HG03280 (cell line): Measurements from ENCODE around the gene RSPRY1.
"Not testable (repeated sequence)": the region's sequence is repeated elsewhere in the genome, so short reads cannot be mapped to it uniquely, and the experiment has no call there.

Experiments
- ATAC-seq: cut with Tn5 transposase; IDR thresholded peaks from one replicate; pipeline ENCODE4 v1.9.1; 2021; ENCODE audit warnings: mild to moderate bottlenecking, moderate library complexity; ENCODE audit not compliant: unreplicated experiment

The RSPRY1 gene

DNA sequence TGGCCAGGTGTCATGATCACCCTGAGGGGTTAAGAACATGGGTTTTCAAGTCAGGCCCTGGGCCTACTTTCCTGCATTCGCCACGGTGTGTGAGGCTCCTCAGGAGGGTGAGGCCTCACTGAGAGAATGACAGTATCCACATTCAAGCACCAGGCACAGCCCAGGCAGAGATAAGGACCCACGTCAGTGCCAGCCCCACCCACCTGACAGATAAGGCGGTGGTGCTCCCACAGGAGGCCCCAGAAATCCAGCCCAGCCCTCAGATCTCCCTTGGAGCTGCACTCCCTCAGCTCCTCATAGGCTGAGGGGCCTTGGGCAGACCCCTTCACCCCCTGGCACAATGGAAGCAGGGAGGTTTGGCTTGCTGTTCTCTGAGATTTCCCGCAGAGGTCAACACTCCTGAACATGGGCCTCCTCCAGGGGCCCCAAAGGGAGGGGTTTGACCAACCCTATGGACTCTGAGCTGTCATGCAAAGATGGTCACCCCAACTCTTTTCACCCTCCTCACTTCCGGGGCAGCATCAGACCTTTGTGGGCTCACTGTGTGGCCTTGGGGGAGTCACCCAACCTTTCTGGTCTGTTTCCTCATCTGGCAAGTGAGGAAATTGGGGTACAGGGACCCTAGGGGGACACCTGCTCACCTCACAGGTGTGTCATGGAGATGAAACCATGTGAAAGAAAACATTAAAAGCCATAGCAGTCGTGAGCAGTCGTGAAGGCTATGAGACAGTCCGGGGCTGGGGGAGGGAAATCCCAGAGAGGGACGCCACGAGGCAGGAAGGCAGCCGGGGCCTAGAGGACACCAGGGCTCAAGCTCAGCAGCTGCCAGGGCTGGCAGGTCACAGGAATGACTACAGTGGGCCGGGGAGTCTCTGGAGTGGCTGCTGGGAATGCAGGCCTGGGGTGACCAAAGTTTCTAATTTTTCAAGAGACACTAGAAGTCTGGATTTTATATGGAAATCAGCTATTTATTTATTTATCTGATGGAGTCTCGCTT is 83.0 kb downstream of the RSPRY1 start:
- no peak for ATAC-seq

DNA sequence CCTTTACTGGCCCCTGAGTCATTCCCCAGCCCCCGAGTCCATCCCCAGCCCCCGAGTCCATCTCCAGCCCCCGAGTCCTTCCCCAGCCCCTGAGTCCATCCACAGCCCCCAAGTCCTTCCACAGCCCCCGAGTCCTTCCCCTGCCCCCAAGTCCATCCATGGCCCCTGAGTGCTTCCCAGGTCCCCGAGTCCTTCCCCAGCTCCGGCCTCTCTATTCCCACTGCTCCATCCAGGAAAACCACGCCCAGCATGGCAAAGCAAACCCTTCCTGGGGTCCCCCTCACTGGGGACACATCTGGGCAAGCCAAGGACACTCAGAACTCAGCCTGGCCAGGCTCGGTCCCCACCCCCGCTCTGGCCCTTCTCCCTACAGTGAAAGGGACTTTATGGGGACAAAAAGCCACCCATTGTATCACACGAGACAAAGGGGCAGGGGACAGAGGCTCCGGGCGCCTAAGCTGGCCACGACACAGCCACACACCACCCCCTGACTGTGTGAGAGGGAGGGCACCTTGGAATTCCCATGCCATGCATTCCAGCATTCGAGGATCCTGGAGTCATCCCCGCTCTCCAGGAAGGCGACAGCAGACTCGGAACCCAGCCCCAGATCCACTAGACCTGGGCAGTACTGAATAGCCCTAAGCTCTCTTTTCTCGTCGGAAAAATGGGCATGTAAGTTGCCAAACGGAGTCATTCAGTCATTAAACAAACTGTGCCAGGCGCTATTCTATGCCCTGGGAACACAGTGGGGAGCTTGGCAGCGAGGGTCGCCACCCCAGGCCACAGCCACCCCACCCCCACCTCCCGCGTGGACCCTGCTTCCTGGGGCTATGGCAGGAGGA is 84.3 kb downstream of the RSPRY1 start:
- ATAC-seq, result no peak

DNA sequence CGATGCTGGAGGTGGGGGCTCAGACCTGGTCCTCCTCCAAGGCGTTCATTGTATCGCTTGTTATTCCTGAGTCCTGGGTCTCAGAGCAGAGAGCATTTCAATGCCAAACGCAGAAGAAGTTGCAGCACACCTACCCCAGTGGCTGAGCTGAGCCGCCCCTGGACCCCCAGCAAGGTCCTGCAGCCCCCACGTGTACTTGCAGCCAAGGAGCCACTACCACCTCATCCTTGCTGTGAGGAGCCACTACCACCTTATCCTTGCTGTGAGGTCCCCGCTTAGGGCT is 84.9 kb downstream of the RSPRY1 start:
- ATAC-seq, result no peak

DNA sequence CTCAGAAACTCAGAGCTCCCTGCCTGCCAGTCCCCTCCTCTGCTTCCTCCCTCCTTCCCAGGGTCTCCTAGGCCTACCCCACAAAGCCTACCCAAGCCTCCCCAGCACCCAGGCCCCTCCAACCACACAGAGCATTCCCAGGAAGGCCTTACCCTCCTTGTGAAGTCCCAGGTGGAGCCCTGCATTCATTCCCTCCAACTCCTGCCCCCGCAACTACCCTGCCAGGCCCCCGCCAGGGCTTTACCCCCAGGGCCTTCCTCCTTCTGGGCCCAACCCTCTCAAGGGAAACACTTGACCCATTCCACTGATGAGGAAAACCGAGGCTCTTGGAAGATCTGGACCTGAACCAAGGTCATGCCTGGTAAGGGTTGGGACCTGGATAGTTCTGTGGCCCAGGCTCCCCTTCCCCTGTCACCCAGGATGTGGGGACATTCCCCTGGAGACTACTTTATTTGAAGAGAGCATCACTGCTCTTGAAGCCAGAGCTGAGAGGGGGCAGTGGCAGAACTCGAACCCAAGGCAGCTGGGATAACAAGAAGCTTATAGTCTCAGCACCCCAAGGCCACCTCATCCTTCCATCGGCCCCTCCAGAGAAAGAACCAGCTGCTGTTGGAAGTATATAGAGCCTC is 85.9 kb downstream of the RSPRY1 start:
- no peak for ATAC-seq

DNA sequence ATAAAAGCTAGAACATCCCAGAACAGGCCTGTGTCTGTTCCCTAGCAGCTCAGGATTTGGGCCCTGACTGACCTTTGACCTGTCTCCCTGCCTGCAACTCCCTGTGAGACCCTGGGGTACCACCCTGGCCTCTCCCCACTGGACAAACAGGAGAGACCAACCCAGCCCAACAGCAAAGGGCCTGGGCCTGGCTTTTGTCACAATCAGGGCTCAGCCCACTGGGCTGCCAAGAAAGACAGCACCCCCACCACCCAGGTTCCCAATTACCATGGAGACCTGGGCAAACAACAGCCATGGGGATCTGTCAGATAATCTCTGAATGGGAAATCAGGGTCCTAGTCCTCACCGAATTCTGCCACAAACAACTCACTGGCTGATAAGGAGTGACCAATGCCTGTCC is 87.2 kb downstream of the RSPRY1 start:
- no peak for ATAC-seq

DNA sequence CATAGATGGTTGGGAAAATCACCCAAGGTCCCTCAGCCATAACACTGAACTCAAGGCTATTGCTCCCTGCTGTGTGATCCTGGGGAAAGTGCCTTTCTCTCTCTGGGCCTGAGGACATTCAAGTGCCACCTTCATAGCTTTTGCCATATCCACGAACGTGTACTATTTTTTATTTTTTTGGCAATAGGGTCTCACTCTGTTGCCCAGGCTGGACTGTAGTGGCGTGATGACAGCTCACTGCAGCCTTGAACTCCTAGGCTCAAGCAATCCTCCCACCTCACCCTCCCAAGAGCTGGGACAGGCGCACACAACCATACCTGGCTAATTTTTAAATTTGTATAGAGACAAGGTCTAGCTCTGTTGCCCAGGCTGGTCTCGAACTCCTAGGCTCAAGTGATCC is 87.7 kb downstream of the RSPRY1 start:
- no peak for ATAC-seq

DNA sequence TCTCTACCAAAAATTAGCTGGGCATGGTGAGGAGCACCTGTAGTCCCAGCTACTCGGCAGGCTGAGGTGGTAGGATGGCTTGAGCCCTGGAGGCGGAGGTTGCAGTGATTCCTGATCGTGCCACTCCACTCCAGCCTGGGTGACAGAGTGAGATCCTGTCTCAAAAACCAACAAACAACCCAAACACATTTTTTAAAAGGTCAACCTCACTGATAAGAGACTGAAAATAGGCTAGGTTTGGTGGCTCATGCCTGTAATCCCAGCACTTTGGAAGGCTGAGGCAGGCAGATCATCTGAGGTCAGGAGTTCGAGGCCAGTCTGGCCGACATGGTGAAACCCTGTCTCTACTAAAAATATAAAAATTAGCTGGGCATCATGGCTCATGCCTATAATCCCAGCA is 89.8 kb downstream of the RSPRY1 start:
- ATAC-seq, result not testable (repeated sequence)

DNA sequence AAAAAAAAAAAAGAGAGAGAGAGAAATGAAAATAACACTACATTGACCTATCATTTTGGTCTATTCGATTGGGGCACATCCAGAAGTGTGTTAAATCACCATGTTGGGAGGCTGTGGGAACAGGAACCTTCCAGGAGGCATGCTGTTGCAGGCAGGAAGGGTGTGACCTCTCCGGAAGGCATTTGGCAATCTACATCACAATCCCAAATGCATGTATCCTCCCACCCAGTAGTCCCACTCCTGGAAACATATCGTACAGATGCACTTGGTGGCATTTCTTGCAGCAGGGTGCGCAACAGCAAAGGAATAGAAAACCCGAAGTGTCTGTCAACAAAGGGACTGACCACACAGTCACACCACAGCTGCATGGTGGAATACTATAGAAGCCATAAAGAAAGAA is 90.5 kb downstream of the RSPRY1 start:
- ATAC-seq, result no peak

DNA sequence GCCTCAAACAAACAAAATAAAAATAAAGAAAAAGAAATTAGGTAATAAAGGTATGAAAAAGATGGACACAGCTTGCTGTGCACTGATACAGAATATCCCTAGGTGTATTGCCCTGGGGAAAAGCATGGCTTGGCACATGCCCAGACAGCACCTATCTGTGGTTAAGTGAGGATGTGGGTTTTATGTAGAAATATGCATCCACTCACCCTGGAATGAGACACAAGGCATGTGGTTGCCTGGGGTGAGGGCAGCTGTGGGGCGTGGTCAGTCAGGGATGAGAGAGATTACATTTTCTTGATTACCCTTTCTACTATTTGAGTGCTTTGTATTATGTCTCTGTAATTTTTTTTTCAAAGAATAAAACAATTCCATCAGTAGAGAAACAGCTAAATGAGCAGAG is 91.5 kb downstream of the RSPRY1 start:
- ATAC-seq, result no peak

DNA sequence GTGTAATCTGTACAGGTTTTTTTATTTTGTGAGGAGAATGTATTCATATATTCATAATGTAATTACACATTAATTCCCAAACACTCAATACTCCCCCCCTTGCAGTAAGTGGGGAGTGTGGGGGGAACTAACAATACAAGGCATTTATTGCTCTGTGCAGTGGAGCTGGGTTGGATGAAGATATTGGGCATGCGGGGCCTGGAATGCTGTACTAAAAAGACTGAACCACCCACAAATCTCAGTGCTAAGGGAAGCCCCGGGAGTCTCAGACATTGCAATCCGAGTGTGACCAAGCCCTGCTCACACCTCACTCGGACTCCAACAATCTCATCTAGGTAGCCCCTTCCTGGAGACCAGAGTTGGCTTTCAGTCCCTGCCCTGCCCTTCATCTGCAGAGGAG is 92.4 kb downstream of the RSPRY1 start:
- ATAC-seq, result no peak

DNA sequence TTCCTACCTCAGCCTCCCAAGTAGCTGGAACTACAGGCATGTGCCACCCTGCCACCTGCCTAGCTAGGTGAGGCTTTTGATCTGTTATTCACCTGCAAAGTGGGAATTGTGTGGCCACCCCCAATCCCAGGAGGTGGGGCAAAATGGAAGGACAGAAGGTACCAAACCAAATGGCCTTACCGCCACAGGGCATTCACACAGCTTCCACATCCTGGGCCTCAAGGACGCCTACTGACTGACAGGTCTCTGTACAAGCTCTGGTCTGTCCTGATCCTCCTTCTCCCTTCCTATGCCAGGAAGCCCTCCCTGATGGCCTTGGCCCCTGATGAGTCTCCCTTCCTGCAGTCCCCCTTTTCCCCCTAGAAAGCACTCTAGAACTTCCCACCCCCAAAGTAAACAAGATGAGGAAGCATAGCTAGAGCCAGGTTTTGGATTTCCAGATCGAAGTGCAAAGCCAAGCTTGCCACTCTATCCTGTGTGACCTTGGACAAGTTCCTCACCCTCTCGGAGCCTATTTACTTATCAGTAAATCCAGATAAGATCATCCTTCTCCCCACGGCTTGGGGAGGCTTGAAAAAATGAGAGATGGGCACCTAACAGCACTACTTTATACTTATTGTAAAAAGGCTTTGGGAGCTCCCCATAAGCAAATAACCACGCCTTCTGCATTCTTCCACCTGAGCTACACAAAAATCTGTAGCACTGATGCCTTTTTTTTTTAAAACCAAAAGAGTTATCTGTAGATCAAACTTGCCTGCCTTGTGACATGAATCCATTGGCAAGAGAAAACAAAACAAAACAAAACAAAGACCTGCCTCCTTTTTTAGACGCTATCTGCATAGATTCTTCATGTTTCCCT is 93.9 kb downstream of the RSPRY1 start:
- ATAC-seq, result no peak

DNA sequence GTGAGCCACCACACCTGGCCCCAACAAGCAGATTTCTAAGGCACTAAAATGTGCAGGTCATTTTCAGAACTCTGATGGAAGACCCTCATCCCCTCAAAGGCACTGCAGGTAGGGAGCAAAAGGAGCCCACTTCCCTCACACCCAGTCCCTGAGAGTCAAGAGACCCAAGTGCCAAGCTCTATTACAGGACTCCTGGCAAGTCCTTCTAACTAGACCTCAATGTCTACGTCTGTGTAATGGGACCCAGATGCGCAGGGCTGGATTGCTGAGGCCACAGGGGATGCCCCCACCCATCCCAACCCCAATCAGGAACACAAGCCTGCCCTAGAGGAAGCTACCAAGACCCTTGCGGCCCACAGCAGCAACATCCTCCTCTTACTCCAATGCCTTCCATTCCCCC is 95.7 kb downstream of the RSPRY1 start:
- ATAC-seq, result no peak

DNA sequence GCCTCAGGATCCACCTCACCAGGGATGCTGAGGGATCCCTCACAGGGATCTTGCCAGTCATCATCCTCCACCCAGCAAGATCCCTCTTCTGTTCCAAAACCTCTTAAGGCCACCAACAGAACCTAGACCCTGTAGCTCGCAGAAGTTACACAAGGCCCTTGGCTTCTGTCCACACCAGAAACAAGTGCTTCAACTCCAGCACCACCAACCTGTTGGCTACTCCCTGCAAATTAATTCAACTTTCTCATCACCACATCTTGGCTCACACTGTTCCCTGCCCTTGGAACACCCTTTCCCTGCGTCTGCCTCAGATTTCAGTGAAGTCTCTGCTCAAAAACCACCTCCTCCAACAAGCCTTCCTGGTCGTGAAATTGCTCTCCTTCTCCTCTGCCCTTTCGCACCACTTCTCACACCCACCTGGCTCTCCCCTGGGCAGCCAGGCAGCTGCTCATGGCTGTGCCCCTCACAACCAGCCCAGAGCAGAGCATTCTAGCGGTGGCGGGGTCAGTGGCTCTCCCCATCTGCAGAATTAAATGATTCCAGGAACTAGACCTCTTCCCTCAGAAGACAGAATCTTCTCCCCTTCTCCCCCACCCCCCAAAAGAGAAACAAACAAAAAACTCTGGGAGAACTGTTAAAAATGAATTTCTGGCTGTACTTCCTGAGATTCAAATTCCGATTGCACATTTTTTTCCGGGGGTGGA is 96.5 kb downstream of the RSPRY1 start:
- no peak for ATAC-seq

DNA sequence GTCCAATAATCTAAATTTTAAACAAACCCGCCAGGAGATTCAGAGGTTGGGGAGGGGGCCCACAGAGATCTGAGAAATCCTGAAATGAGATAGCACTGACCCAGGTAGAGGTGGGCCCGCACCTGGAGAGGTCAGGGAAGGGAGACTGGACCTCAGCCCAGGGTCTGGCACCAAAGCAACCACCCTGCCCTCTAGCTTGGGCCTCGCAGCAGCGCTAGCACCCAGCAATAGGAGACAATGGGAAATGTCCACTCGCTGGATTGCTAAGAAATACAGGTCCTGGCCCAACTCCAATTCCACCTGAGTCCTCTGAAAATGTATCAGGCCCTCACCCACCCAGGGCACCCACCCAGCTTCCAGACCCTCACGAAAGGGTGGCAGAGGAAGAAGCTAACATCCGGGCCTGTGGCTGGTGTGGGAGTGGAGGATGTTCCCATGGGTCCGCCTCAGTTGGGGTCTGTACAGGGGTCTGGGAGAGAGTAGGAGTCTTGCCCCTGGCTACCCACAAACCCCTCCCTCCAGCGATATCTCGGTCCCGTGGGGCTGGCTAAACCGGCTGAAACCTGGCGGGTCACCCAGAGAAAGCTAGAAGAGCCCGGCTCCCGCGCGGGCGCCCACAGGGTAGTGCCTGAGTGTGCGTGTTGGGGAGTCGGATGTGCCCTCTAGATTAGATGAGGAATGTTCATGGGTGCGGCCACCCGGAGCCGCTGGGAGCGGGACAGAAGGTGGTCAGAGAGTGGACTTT is 97.3 kb downstream of the RSPRY1 start:
- no peak for ATAC-seq

DNA sequence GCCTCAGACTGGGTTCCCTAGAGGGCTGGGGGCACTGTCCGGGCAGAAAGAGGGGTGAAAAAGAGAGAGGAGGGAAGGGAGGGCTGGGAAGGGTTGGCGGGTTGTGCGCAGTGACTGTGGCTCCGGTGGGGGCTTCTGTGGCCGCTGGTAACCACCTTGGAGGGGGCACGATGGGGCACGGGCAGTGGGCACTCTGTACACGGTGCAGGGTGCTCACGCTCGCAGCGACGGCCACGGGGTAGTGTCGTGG is 97.8 kb downstream of the RSPRY1 start:
- no peak for ATAC-seq

DNA sequence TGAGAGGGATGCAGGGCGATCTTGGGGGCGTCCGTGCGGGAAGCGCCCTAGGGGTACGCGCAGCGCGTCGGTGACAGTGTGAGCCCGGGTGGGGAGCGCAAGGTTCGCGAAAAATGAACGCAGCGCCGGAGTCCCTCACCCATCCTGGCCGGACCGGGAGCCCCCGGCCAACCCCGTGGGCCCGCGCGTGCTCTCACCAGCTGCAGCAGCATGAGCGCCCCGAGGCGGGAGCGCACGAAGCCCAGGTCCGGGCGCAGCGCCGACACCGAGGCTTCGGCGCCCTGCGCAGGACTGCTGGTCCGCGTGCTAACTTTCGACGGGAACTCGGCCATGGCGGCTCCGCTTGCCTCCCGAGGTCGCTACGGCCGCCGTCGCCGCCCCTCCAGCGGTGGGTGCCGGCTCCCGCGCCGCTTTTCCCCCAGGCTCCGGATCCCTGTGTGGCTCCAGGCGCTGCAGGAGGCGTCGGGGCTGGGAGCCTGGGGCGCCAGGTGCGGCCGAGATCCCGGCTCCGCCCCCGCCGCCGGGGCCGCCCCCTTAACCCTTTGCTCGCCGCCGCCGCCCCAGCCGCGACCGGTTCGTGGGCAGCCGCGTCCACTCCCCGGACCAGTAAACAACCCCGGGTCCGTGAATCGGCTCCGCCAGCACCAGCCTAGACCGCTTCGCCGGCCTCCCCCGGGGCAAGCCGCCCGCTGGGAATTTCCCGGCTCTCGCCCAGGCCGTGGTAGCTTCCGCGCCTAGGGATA is 98.3 kb downstream of the RSPRY1 start, which contains the start of gene PLLP:
TSS of gene PLLP (minus strand) at position 464 of the 743 bp plus-strand sequence. CDS start at position 332, 132 bp downstream.
- ATAC-seq, result no peak

DNA sequence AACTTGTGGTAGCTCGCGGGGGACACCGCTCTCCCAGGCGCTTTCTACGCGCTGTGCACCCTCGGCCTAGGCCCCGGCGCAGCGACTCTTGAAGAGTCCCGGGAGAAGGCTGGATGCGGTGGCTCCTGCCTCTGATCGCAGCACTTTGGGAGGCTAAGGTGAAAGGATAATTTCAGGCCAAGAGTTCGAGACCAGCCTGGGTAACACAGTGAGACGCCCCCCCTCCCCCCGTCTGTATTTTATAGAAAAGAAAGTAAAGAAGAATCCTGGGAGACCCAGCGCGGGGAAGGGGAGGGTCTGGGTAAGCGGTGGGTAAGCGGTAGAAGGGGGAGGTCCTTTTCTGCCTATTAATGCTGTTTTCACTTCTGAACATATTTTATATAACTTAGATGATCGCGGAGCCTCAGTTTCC is 98.8 kb downstream of the RSPRY1 start:
- no peak for ATAC-seq

DNA sequence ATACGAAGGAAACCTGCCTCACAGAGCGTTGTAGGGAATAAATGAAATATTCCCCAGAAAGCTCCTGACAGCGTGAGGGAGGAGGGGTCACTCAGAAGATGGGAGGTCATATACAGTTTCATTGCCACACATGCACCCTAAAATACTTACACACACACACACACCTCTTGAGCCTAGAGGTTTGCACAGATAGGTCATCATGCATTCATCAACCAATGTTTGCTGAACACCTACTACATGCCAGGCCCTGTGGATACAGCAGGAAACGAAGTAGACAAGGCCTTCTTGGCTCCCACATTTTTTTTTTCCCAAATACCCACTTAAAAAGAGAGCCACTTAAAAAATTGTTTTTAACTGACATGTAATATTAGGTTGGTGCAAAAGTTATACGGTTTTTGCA is 99.2 kb downstream of the RSPRY1 start:
- ATAC-seq, result no peak
